ENCODE measurements around the gene PARN.

- no peak for TF ChIP-seq CTCF (IDR thresholded peaks at IDR 0.05)
- TF ChIP-seq POLR2A (IDR thresholded peaks at IDR 0.05): no peak
Measured at GRCh38 chr16:14427371-14427948, 202.6 kb downstream of the PARN start.
